NCI-H82 (cell line): ENCODE data around the gene ERBB4.

Source experiments
- DNase-seq: peaks from one replicate; lab custom pipeline; 2025; lab: John Stamatoyannopoulos, UW

Gene ERBB4

DNA sequence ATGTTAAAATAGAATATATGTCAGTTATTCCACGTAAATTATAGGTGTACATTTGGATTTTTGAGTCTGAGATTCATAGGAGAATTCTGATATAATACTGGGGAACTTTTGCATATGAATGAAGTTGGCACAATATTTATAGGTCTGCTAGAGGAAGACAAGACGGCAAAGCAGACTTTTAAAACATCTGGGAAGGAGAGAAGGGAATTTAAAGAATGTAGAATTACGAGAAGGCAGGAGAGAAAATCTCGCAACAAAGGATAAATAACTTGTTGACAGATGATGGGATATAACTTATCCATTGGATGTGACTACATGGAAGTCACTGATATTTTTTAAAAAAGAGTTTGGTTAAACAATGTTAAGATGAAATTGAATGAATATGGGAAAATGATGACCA, 615.6 kb downstream of the ERBB4 start:
- no peak for DNase-seq

DNA sequence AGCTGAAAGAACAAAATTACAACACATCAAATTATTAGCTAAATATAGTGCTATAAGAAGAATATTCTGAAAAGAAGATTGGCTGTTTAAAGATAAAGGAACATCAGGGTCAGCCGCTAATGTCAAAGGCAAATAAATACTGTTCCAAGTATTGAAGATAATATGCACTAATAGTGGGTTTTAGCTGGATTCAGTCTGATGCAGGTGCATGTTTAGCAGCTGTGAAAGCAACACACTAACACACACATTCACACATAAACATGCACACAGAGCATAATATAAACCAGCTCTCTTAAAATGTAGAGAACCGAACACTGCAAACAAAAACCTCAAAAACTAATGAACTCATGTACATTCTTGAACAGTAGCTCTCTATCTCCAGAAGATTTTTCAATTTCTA, 634.6 kb downstream of the ERBB4 start:
- DNase-seq = no peak

GRCh38 chr2:211901226-211901846, 637.3 kb downstream of the ERBB4 start:
- DNase-seq = no peak

- DNase-seq = no peak
Measured at GRCh38 chr2:211900518-211900917, 638.1 kb downstream of the ERBB4 start.

DNA sequence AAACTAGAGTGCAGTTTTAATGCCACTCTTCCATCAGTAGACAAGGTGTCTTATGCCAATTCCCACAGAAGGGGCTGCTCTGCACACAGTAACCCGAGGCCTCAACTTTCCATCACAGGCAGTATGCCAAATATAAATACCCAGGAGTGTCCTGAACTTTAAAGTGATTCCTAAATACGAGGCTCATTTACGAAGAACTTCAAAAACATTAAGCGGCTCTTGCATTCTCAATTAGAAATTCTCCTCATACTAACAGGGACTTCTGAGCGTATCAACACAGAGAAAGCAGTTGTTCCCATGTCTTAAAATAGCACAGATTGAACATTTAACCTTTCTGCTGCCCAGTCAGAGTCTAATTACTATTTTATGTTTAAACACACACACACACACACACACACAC, 638.6 kb downstream of the ERBB4 start:
- DNase-seq = no peak

DNA sequence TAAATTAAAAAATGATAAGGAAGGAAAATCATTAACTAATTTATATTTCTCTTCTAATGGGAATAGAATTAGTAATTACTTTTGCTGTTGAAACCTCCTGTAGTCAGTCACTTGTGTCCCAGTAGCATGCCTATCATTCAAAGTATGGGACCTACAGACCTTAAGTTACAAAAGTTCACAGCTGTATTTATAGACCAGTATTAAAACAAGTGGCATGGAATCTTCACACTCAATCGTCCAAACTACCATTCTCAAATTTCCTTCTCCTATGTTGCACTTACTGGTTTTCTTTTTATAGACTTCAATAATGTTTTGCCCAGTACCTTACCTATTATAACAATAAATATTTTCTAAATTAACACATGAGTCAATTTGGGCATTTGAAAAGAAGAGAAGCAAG, 639.9 kb downstream of the ERBB4 start:
- DNase-seq = no peak

DNA sequence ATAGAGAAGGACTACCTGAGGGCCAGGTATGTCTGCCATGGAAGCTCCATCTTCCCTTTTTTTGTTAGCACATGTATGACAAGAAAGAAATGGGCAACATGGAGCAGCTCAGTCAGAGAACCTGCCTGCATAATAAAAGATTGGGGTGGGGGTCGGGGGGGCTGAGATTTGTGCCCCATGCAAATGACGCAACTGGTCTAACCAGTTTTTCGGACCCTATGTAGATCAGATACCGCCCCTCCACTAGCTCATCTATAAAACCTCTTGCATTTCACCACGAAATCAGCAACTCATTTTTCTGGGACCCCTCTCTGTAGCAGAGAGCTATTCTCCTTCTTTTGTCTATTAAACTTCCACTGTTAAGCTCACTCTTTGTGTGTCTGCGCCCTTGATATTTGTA, 657.2 kb downstream of the ERBB4 start:
- no peak for DNase-seq

DNA sequence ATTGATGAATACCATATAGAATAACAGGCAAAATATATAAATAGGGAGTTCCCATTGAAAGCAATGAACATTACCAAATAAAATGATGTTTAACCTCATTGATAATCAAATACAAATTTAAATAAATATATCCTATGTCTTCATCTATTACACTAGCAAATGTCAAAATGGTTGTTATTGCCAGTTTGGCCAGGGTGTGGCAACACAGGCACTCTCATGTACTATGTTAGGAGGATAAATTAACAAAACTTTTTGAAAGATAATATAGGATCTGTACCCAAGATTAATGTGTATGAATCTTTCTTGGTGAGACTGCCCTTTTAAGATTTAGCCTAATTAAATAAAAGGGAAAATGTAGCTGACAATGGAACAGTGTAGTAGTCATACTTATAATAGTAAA, 659.3 kb downstream of the ERBB4 start:
- no peak for DNase-seq

DNA sequence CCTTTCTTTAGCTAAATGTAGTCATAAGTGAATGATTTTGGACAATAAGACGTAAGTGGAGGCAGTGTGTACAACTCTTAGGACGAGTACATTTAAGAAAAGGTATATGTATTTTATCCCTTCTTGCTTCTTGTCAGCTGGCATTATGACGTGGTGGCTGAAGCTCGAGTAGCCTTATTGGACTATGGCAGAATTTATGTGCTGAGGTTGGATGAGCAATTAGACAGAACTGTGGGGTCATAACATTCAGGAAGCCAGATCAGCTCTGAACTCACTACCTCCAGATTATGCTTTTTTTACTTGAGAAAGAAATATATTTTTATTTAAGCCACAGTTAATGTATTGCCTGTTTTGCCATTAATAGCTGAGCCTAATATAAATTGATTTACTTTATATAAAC, 661.5 kb downstream of the ERBB4 start:
- DNase-seq = no peak

- no peak for DNase-seq
Measured at GRCh38 chr2:211875488-211875887, 663.1 kb downstream of the ERBB4 start.

DNA sequence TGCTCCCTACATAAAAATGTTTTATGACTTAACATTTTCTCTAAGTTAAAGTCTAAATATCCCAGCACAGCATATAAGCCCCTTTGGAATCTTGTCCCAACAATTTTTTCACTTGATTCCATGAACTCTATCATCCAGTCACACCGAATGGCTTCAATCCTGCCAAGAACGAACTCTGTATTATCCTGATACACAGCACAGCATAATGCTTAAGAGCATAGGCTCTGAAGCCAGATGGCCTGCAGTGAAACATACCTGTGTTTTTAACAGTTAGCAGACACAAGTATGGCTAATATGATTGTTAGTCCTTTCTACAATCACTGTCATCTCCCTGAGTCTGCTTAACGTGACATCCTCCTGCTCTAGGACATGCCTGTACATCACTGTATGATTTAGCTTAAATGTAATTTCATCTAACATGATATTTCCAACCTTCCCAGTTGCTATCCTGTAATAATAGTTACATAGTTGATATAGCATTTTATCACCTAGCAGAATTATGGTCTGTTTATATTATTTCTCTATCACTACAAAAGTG, 669.5 kb downstream of the ERBB4 start:
- DNase-seq = peak; percentile 57

DNA sequence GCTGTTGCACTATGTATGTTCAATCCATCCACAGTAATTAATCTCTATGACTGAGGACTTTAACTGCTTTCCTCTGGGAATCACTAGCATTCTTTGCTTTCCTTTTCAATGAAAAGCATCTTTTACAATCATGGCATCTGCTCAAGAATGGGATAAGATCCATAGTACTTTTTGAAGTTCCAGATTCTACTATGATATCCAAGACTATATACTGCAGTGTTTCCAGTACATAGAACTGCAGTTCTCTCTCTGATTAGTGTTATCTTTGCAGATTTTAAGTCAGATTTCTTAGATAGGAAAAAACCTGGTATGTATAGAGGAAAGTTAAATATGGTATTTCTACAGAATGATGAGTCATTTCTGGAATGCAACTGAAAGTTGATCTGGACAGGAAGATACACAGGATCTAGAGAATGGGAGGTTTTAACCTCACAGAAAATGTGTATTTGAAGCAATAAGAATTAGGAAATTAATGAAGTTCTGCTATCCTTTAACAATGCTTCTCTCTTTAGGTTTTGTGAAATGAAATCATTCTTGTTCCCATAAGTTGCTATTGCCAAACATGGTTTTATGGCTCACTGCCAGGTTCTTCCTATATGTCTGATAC, 670.7 kb downstream of the ERBB4 start:
- DNase-seq = no peak

DNA sequence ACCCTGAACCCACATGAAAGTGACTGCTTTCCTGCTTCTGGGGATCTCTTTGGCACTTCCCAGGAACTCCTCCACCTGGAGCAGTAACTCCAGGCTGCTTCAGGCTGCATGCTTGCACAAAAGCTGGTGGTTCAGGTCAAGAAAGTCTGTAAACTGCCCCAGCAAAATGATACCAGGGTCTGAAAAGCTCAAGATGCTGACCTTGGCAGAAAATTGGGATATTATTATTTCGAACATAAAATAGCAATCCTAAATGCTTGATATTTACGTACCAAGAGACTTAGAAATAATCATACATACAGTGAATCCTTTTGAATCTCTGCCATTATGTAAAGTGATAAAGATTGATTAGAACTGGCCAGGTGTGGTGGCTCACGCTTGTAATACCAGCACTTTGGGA, 674.3 kb downstream of the ERBB4 start:
- DNase-seq = no peak

DNA sequence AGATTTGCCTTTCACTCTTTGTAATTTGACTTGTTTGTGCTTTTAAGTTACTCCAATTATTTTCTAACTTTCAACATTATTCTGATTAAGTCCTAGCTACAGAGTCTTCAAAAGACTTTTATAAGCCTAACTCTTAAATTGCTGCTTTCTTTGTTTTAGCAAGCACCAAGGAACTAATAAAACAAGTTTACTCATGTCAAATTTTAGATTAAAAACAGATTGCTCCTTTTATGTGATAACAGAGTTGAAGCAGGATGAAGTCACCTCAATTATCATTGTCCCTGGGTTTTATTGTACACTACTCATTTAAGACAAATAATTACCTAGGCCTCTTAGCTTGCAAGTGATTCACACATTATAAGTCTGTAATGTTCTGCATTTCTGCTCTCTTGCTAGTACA, 678.4 kb downstream of the ERBB4 start:
- DNase-seq = no peak

DNA sequence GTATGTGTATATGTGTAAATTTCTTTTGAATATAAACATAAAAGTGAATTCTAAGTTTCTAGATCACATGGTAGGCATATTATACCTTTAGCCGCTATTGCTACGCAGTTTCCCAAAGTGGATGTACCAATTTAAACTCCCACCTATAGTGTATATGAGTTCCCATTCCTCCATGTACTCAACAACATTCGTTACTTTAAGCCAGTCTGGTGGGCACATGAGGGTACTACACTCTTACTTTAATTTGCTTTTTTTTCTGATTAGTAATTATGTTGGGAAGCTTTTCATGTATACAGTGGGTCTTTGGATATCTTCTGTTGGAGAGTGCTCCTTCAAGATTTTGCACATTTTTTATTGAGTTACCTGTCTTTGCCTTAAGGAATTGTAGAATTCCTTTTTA, 683.8 kb downstream of the ERBB4 start:
- DNase-seq = peak; percentile 14

DNA sequence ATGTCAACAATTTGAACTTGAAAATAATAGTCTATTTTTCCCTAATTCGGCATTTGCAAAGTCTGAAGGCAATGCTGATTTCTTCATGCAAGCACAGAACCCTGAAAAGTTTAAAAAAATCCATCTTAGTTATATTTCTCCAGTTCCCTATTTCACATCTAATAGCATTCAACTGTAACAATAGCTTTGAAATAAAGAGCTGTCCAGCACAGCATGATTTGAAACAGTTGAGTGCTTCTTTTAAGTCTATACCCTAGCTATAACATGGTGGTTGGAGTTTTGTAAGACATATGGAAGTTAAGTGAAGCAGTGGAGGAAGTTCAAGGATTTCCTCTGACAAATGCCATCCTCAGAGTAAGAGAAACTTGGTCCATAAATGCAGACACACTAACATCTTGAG, 691.9 kb downstream of the ERBB4 start:
- DNase-seq = peak; percentile 11

DNA sequence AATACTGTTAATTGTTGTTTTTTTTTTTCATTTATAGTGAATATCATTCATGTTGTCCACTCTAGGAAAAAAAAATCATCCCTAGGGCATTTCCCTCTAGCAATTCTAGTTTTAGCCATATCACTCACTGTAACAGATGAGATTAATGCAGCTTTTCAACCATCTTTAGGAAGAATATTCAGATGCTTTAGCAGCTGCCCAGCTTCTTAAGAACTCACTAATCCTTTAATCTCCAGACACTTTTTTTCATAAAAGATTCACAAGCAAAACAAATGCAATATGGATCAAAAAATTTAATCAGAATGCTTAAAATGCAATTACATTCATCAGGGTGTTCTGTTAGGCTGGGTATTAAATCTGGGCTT, 692.6 kb downstream of the ERBB4 start:
- peak; percentile 86 for DNase-seq

- DNase-seq = peak; percentile 57
Measured at GRCh38 chr2:211845338-211846035, 693.1 kb downstream of the ERBB4 start.

- no peak for DNase-seq
Measured at GRCh38 chr2:211837706-211838105, 700.9 kb downstream of the ERBB4 start.

- peak; percentile 31 for DNase-seq
Measured at GRCh38 chr2:211837206-211837605, 701.4 kb downstream of the ERBB4 start.

DNA sequence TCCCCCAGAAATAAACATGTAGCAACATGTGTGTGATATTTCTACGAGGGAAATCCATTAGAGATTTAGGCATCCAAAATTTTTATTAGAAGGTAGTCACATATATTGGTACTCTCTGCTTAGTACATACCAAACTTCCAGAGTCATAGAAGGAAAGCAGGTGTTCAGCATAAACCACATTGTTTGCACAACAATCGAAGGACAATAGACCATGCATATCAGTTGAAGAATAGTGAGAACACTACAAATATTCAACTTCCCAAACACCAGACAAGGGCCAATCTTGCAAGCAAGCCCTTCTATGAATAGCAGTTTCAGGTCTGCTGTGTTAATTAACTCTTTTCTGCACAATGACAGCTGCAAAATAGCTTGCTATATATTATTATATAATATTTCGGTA, 702.2 kb downstream of the ERBB4 start:
- DNase-seq = no peak

DNA sequence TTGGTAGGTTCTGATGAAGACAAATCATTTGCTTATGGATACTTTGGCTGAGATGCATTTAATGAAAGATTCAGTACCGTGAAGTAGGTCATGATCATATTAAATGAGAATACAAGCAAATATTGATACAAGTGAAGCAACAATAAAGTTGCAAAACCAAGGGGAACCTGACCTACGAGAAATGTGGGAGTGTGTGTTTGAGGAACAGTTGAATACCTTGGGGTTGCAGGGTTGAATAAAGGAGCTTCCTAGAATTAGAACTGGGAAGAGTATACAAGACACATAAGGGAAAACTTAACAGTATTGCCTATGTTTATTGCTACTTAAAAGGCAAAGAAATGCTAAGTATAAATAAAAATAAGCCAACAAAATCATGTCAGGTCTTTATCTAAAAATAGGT, 702.9 kb downstream of the ERBB4 start:
- DNase-seq = no peak

DNA sequence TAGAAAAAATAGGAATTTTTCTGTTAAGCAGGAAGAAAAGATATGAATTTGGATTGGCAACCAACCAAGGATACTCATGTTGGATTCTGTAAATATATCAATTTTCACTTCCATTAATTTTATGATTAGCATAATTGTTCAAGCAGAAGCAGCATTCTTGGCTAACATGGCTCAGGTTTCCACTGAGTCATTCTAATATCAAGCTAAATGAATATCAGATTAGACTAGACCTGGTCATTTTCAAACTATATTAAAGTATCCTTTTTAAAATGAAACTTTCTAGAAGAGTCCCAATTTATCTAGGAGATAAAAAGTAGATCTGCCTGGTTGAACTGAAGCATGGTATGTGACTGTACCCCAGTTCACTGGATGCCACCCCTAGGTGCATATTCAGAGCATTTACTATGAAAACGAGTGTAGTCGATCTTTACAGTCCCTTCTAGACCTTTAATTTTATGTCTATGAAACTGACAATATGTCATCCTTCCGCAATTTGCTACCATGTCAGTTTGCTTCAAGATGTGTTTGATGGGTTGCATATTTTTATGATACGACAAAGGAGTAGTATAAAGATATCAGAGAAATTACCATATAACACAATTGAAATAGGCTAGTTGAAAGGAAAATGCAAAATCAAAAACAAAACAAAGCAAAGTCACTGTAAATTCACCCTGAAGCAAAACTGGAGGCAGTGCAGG, 704.9 kb downstream of the ERBB4 start:
- DNase-seq = no peak
